HL-60 (cell line): ENCODE results near the gene RUBCN.

ENCODE experiments used
- CTCF ChIP-seq: IDR thresholded peaks from one replicate; pipeline ENCODE4 v1.5.1; 2011; ENCODE audit warnings: low read length, control low read depth, inconsistent platforms; ENCODE audit not compliant: insufficient read depth
- GABPA ChIP-seq: IDR thresholded peaks from 2 replicates; pipeline ENCODE4 v1.6.1; 2012; ENCODE audit warnings: low read depth
- SPI1 ChIP-seq: IDR thresholded peaks from 2 replicates; pipeline ENCODE4 v1.6.1; 2012; ENCODE audit warnings: low read depth, mild to moderate bottlenecking, borderline replicate concordance

GRCh38 chr3:197680955-197681521, 55.7 kb downstream of the RUBCN start:
- TF ChIP-seq GABPA, result no peak
- no peak for TF ChIP-seq SPI1
- TF ChIP-seq CTCF, result no peak
